SK-N-SH (cell line): ENCODE measurements around the gene PARD3B. TPM values are rescaled to one million over a fixed set of nuclear protein-coding genes. Genes with fewer than 3 reads are reported as not detected.

ENCODE experiments used
- CTCF ChIA-PET: fragments of 300-600, 350-600 bp; formaldehyde crosslinking; extraction: SDS; loops from one replicate; lab custom pipeline; 2021; lab: Yijun Ruan, JAX
- POLR2A ChIA-PET: fragments of 350-600 bp; sonication (Branson Sonifier 250); formaldehyde crosslinking; extraction: SDS; loops from one replicate; lab custom pipeline; 2020; ENCODE audit warnings: antibody characterized with exemption, inconsistent platforms; lab: Yijun Ruan, JAX
- DNase-seq: peaks from one replicate; pipeline ENCODE4 v3.0.0; 2012
- H2AFZ ChIP-seq: fragments of 200-600 bp; sonication (generic); 2 replicates; pipeline ENCODE4 v1.8.1; 2016; ENCODE audit warnings: antibody characterized with exemption, mild to moderate bottlenecking, low read depth
- H3F3A ChIP-seq: fragments of 200-600 bp; sonication (generic); replicated peaks from 2 replicates; pipeline ENCODE3; 2016; ENCODE audit warnings: antibody characterized with exemption, mild to moderate bottlenecking; ENCODE audit not compliant: insufficient read depth
- H3K27ac ChIP-seq, 2 experiments: fragments of 200-500 bp in 1 of 2; fragments of 200-600 bp in 1 of 2; sonication (Bioruptor generic) in 1 of 2; sonication (generic), shearing (Covaris generic) in 1 of 2; 2 replicates each; pipeline versions ENCODE4 v1.5.1 to v1.6.1; 2014 to 2016; ENCODE audit warnings: low read depth in 2 of 2, inconsistent platforms in 1 of 2, low read length in 1 of 2, mild to moderate bottlenecking in 1 of 2, mixed read lengths in 1 of 2
- H3K27me3 ChIP-seq: fragments of 200-600 bp; sonication (generic), shearing (Covaris generic); 2 replicates; pipeline ENCODE4 v1.6.1; 2016; ENCODE audit warnings: mixed run types; ENCODE audit not compliant: insufficient read depth
- H3K36me3 ChIP-seq, 2 experiments: fragments of 200-500 bp in 1 of 2; fragments of 200-600 bp in 1 of 2; sonication (Bioruptor generic) in 1 of 2; sonication (generic) in 1 of 2; replicated peaks in 1 of 2; 2 replicates each; pipeline versions ENCODE3 to v1.5.1; 2014 to 2016; ENCODE audit warnings: low read length in 1 of 2, mild to moderate bottlenecking in 1 of 2; ENCODE audit not compliant: insufficient read depth in 2 of 2, control insufficient read depth in 1 of 2
- H3K4me1 ChIP-seq, 2 experiments: fragments of 200-500 bp in 1 of 2; fragments of 200-600 bp in 1 of 2; sonication (Bioruptor generic) in 1 of 2; sonication (generic), shearing (Covaris generic) in 1 of 2; 2 replicates each; pipeline versions ENCODE4 v1.5.1 to v1.6.1; 2014 to 2016; ENCODE audit warnings: low read depth in 1 of 2, low read length in 1 of 2, mixed run types in 1 of 2; ENCODE audit not compliant: insufficient read depth in 2 of 2, control insufficient read depth in 1 of 2
- H3K4me2 ChIP-seq: fragments of 200-600 bp; sonication (generic), shearing (Covaris generic); 2 replicates; pipeline ENCODE4 v1.6.1; 2017; ENCODE audit warnings: mixed run types
- H3K4me3 ChIP-seq, 2 experiments: fragments of 200-500 bp in 1 of 2; fragments of 200-600 bp in 1 of 2; sonication (Bioruptor generic) in 1 of 2; sonication (generic), shearing (Covaris generic) in 1 of 2; 2 replicates each; pipeline versions ENCODE4 v1.5.1 to v1.8.1; 2014 to 2016; ENCODE audit warnings: low read depth in 2 of 2, inconsistent platforms in 1 of 2, low read length in 1 of 2, mild to moderate bottlenecking in 1 of 2, mixed read lengths in 1 of 2, moderate library complexity in 1 of 2
- H3K79me2 ChIP-seq: fragments of 200-600 bp; sonication (generic); 2 replicates; pipeline ENCODE4 v1.8.1; 2017; ENCODE audit warnings: mild to moderate bottlenecking; ENCODE audit not compliant: insufficient read depth
- H3K9ac ChIP-seq: fragments of 200-600 bp; sonication (generic); 2 replicates; pipeline ENCODE4 v1.6.1; 2017; ENCODE audit warnings: mixed run types
- H3K9me2 ChIP-seq: fragments of 200-600 bp; sonication (generic); 2 replicates; pipeline ENCODE4 v1.6.1; 2017; ENCODE audit warnings: mixed run types
- H3K9me3 ChIP-seq: fragments of 200-600 bp; sonication (generic); 2 replicates; pipeline ENCODE4 v1.6.1; 2017; ENCODE audit warnings: mixed run types, mild to moderate bottlenecking, moderate library complexity
- H4K20me1 ChIP-seq: fragments of 200-600 bp; sonication (generic); 2 replicates; pipeline ENCODE4 v1.6.1; 2017; ENCODE audit warnings: mild to moderate bottlenecking, mixed run types; ENCODE audit not compliant: insufficient read depth
- CTCF ChIP-seq: fragments of 200-600 bp; sonication (generic); IDR thresholded peaks from 2 replicates; pipeline ENCODE4 v1.6.1; 2017; ENCODE audit warnings: antibody characterized with exemption, mild to moderate bottlenecking, moderate library complexity
- ELF1 ChIP-seq: IDR thresholded peaks from 2 replicates; pipeline ENCODE4 v1.4.0; 2012
- EP300 ChIP-seq, 2 experiments: IDR thresholded peaks; 2 replicates each; pipeline versions ENCODE4 v1.4.0 to v1.6.1; 2012; ENCODE audit warnings: borderline replicate concordance in 1 of 2, low read depth in 1 of 2, low read length in 1 of 2
- EZH2phosphoT487 ChIP-seq: fragments of 200-600 bp; sonication (generic); IDR thresholded peaks from 2 replicates; pipeline ENCODE4 v1.6.1; 2017; ENCODE audit warnings: low read depth, mixed run types, mild to moderate bottlenecking, antibody characterized with exemption, moderate library complexity, borderline replicate concordance
- FOXM1 ChIP-seq: IDR thresholded peaks from 2 replicates; pipeline ENCODE4 v1.4.0; 2012; ENCODE audit warnings: low read depth, mild to moderate bottlenecking
- GABPA ChIP-seq: IDR thresholded peaks from 2 replicates; pipeline ENCODE4 v1.4.0; 2012; ENCODE audit warnings: low read depth, mild to moderate bottlenecking
- GATA2 ChIP-seq: sonication (generic); formaldehyde crosslinking; IDR thresholded peaks from 2 replicates; pipeline ENCODE4 v1.5.0; 2020; ENCODE audit warnings: mild to moderate bottlenecking, missing genetic modification reagents
- NFIC ChIP-seq: IDR thresholded peaks from 2 replicates; pipeline ENCODE4 v1.4.0; 2012; ENCODE audit warnings: borderline replicate concordance
- NRF1 ChIP-seq: IDR thresholded peaks from 2 replicates; pipeline ENCODE4 v1.6.1; 2012; ENCODE audit warnings: low read depth, mild to moderate bottlenecking, low read length
- REST ChIP-seq: IDR thresholded peaks from 2 replicates; pipeline ENCODE4 v1.6.1; 2012; ENCODE audit warnings: mild to moderate bottlenecking, low read depth, low read length, moderate library complexity
- TAF1 ChIP-seq: IDR thresholded peaks from 2 replicates; pipeline ENCODE4 v1.6.1; 2012; ENCODE audit warnings: low read depth, mild to moderate bottlenecking, low read length, moderate library complexity, borderline replicate concordance
- TCF12 ChIP-seq: IDR thresholded peaks from 2 replicates; pipeline ENCODE4 v1.4.0; 2012
- TEAD4 ChIP-seq: IDR thresholded peaks from 2 replicates; pipeline ENCODE4 v1.4.0; 2012; ENCODE audit warnings: mild to moderate bottlenecking, borderline replicate concordance; ENCODE audit not compliant: insufficient read depth
- WGBS: methylation state at CpG from one replicate; pipeline ENCODE4 v1.1.6; 2017; ENCODE audit warnings: low lambda C conversion rate; 5-methylcytosine and 5-hydroxymethylcytosine counted together
- polyA plus RNA-seq, 3 experiments: library from polyadenylated mRNA; depleted of rRNA; stranded (reverse); fragments of >200 nt; gene quantifications; 2 replicates each; pipeline ENCODE4 v1.2.3, GENCODE V29; 2012
- TF ChIP-seq, protein P1 (sequence below): IDR thresholded peaks from 2 replicates; pipeline ENCODE4; 2012
- TF ChIP-seq, protein P2 (sequence below): IDR thresholded peaks from 2 replicates; pipeline ENCODE4 v1.4.0; 2012; ENCODE audit warnings: low read depth
- TF ChIP-seq, protein P3 (sequence below): fragments of 150-350 bp; IDR thresholded peaks from 2 replicates; pipeline ENCODE4 v1.6.1; 2016; ENCODE audit warnings: mild to moderate bottlenecking, low read depth, low read length
- TF ChIP-seq, protein P4 (sequence below): IDR thresholded peaks from 2 replicates; pipeline ENCODE4 v1.4.0; 2012; ENCODE audit warnings: low read depth, borderline replicate concordance

Gene PARD3B
- polyA plus RNA-seq, 1 of the 3 experiments (the other 2 are of a cell fraction), result 0.87 TPM

DNA sequence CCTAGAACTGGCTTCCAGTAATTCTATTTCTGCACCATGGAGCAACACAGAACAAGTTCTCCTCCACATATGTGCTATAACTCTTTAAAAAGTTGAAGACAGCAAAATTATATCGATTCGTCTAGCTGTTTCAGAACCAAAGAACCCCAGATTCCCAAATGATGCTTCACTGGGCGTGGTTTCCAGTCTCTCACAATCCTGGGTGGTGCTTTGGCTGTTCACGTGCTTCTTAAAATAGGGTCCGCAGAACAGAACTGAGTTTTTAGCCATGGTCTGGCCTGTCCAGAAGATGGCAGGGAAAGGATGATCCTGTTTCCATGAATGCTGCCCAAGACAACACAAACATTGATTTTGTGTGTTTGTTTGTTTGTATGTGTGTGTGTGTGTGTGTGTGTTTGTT, 37.6 kb upstream of the PARD3B start:
- Histone ChIP-seq H3F3A (no peaks in the 10 kb centered on the region), H3K27ac (no peak overlapping the region), H3K79me2 (no peaks in the 10 kb centered on the region), H3K9me3 (no peaks in the 10 kb centered on the region), H3K9me2 (no peaks in the 10 kb centered on the region), H3K4me2 (no peak overlapping the region), H3K27me3 (no peaks in the 10 kb centered on the region), H2AFZ (no peak overlapping the region), H3K36me3 (no peaks in the 10 kb centered on the region), H3K9ac (no peak overlapping the region), H4K20me1 (no peaks in the 10 kb centered on the region), H3K4me3 (no peak overlapping the region), H3K4me1 (no peaks in the 10 kb centered on the region)
- WGBS, result 82% methylated on average over 5 of the region's 5 CpGs
- ChIA-PET CTCF (no interaction called here), POLR2A (interaction anchor here (0.7 kb wide), 1 partner anchor 27 kb away, joined by 5 read pairs; no protein-coding TSS in a partner anchor)
- DNase-seq, result no peak
- TF ChIP-seq NFIC (no peak), REST (no peak), NRF1 (no peak), ELF1 (no peak), TAF1 (no peak), GABPA (no peak), TCF12 (no peak), GATA2 (no peak), TEAD4 (no peak), FOXM1 (no peak)
- TF ChIP-seq, protein P1, sequence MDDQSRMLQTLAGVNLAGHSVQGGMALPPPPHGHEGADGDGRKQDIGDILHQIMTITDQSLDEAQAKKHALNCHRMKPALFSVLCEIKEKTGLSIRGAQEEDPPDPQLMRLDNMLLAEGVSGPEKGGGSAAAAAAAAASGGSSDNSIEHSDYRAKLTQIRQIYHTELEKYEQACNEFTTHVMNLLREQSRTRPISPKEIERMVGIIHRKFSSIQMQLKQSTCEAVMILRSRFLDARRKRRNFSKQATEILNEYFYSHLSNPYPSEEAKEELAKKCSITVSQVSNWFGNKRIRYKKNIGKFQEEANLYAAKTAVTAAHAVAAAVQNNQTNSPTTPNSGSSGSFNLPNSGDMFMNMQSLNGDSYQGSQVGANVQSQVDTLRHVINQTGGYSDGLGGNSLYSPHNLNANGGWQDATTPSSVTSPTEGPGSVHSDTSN, result no peak

DNA sequence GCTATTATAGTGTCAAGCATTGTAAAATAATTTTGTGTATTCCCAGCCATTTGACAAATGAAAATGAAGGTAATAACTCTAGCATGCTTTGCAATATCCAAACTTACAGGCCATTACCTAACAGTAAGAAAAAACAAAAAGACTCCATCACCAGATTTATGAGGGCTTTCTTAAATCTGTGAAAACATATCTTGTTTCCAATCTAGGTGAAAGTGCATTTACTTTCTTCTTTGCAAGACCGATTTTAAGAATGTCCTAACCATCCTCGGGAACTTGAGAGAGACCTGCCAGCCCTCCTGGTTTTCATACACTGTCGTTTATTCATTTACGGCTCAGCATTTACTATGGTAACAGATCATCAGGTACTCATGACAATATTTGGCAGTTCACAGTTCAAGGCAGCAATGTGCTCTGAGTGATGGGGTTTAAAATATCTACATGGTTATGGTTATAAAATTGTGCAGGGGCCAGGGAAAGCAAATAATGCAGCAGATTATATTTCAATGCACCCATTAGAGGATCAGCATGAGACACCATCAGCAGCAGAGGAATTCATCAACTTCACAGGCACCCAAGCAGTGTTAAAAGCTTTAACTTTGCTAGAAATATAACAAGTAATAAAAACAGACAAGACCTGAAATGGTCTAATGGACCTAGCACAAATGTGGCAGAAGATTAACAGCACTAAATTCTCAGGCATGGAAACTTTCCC, 34.4 kb upstream of the PARD3B start:
- no peak overlapping the region for H3K27ac ChIP-seq
- H3K9me3 ChIP-seq, result no peaks in the 10 kb centered on the region
- no peak overlapping the region for H3K9ac ChIP-seq
- TF ChIP-seq GATA2, result no peak
- no peak for TF ChIP-seq GABPA
- TF ChIP-seq, protein P2, sequence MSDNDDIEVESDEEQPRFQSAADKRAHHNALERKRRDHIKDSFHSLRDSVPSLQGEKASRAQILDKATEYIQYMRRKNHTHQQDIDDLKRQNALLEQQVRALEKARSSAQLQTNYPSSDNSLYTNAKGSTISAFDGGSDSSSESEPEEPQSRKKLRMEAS, result no peak
- no peak for TF ChIP-seq EP300 (IDR thresholded peaks at IDR 0.05; ENCODE audit: borderline replicate concordance in 1 of 2, low read depth in 1 of 2, low read length in 1 of 2)
- TF ChIP-seq, protein P3, sequence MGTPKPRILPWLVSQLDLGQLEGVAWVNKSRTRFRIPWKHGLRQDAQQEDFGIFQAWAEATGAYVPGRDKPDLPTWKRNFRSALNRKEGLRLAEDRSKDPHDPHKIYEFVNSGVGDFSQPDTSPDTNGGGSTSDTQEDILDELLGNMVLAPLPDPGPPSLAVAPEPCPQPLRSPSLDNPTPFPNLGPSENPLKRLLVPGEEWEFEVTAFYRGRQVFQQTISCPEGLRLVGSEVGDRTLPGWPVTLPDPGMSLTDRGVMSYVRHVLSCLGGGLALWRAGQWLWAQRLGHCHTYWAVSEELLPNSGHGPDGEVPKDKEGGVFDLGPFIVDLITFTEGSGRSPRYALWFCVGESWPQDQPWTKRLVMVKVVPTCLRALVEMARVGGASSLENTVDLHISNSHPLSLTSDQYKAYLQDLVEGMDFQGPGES, result no peak
- TF ChIP-seq EZH2phosphoT487, result no peak
- no peak for TF ChIP-seq NFIC
- TF ChIP-seq CTCF, result no peak
- TF ChIP-seq, protein P4, sequence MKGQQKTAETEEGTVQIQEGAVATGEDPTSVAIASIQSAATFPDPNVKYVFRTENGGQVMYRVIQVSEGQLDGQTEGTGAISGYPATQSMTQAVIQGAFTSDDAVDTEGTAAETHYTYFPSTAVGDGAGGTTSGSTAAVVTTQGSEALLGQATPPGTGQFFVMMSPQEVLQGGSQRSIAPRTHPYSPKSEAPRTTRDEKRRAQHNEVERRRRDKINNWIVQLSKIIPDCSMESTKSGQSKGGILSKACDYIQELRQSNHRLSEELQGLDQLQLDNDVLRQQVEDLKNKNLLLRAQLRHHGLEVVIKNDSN, result no peak
- no peaks in the 10 kb centered on the region for H3K36me3 ChIP-seq
- no peak overlapping the region for H2AFZ ChIP-seq
- H3K9me2 ChIP-seq, result no peaks in the 10 kb centered on the region
- H3K4me1 ChIP-seq, result no peaks in the 10 kb centered on the region
- H3K4me3 ChIP-seq, result no peak overlapping the region
- H3K27me3 ChIP-seq, result no peaks in the 10 kb centered on the region
- WGBS, result 71% methylated on average over 4 of the region's 4 CpGs
- no peak for DNase-seq
- ChIA-PET POLR2A (no interaction called here), CTCF (no interaction called here)
- no peak overlapping the region for H3K4me2 ChIP-seq
- H3K79me2 ChIP-seq, result no peaks in the 10 kb centered on the region
- no peaks in the 10 kb centered on the region for H3F3A ChIP-seq
- no peaks in the 10 kb centered on the region for H4K20me1 ChIP-seq
